GM21528 (cell line): ENCODE measurements around the gene KCNAB1.

Source experiments
- ATAC-seq: cut with Tn5 transposase; IDR thresholded peaks from one replicate; pipeline ENCODE4 v1.9.1; 2021; ENCODE audit warnings: mild to moderate bottlenecking, moderate library complexity; ENCODE audit not compliant: unreplicated experiment, low FRiP score

Gene KCNAB1

GRCh38 chr3:156304406-156304805 is 184.0 kb downstream of the KCNAB1 start:
- no peak for ATAC-seq

GRCh38 chr3:156305672-156306071 is 185.3 kb downstream of the KCNAB1 start:
- no peak for ATAC-seq

GRCh38 chr3:156307704-156308103 is 187.3 kb downstream of the KCNAB1 start:
- no peak for ATAC-seq

- ATAC-seq, result no peak
Observed at GRCh38 chr3:156311431-156311830, 191.1 kb downstream of the KCNAB1 start.

- ATAC-seq, result no peak
Observed at GRCh38 chr3:156311930-156312329, 191.6 kb downstream of the KCNAB1 start.

- no peak for ATAC-seq
Observed at GRCh38 chr3:156316076-156316475, 195.7 kb downstream of the KCNAB1 start.

GRCh38 chr3:156317462-156318074 is 197.2 kb downstream of the KCNAB1 start:
- no peak for ATAC-seq

GRCh38 chr3:156321945-156322344 is 201.6 kb downstream of the KCNAB1 start:
- ATAC-seq, result no peak

GRCh38 chr3:156323466-156323865 is 203.1 kb downstream of the KCNAB1 start:
- no peak for ATAC-seq

- no peak for ATAC-seq
Observed at GRCh38 chr3:156330415-156330814, 210.0 kb downstream of the KCNAB1 start.

GRCh38 chr3:156332304-156332703 is 211.9 kb downstream of the KCNAB1 start:
- no peak for ATAC-seq

- no peak for ATAC-seq
Observed at GRCh38 chr3:156334841-156335545, 214.6 kb downstream of the KCNAB1 start.

- no peak for ATAC-seq
Observed at GRCh38 chr3:156339491-156339890, 219.1 kb downstream of the KCNAB1 start.

- ATAC-seq, result no peak
Observed at GRCh38 chr3:156341332-156341731, 221.0 kb downstream of the KCNAB1 start.

- ATAC-seq, result peak; percentile 100
Observed at GRCh38 chr3:156341831-156342416, 221.5 kb downstream of the KCNAB1 start.

- no peak for ATAC-seq
Observed at GRCh38 chr3:156344215-156344614, 223.8 kb downstream of the KCNAB1 start.

GRCh38 chr3:156349111-156349510 is 228.7 kb downstream of the KCNAB1 start:
- no peak for ATAC-seq

GRCh38 chr3:156349978-156350377 is 229.6 kb downstream of the KCNAB1 start:
- ATAC-seq, result no peak

GRCh38 chr3:156350781-156351180 is 230.4 kb downstream of the KCNAB1 start:
- ATAC-seq, result no peak

- ATAC-seq, result no peak
Observed at GRCh38 chr3:156351783-156352182, 231.4 kb downstream of the KCNAB1 start.

GRCh38 chr3:156352728-156353127 is 232.3 kb downstream of the KCNAB1 start:
- no peak for ATAC-seq

- no peak for ATAC-seq
Observed at GRCh38 chr3:156353563-156353962, 233.2 kb downstream of the KCNAB1 start.
